ENCODE measurements around the gene SLC25A34.

Gene SLC25A34

GRCh38 chr1:15736038-15736891, at the start of gene SLC25A34:
Gene SLC25A34 (plus strand): TSS chr1:15736258. CDS start chr1:15736486, 228 bp downstream.
- TF ChIP-seq CTCF (IDR thresholded peaks at IDR 0.05; ENCODE audit: insufficient read depth, low read length, missing control alignments): no peak
- POLR2A ChIA-PET: no interaction called here
- CTCF ChIA-PET: interaction anchor here (1.0 to 1.5 kb wide), 3 partner anchors 15 to 142 kb away, joined by 3 to 5 read pairs (median 4); no protein-coding TSS in a partner anchor
- no peak within 1 kb of the TSS for H3K4me3 ChIP-seq (ENCODE audit: low read depth, low read length)
- DNase-seq (ENCODE audit: low read depth, low spot score): no peak

- no peak for TF ChIP-seq CTCF (IDR thresholded peaks at IDR 0.05; ENCODE audit: insufficient read depth, low read length, missing control alignments)
- POLR2A ChIA-PET: no interaction called here
- H3K4me3 ChIP-seq (ENCODE audit: low read depth, low read length): no peak overlapping the region
- CTCF ChIA-PET: no interaction called here
- no peak for DNase-seq (ENCODE audit: low read depth, low spot score)
These were observed 48.6 kb upstream of the SLC25A34 start for GRCh38 chr1:15687446-15687845.

GRCh38 chr1:15690317-15690716, 45.7 kb upstream of the SLC25A34 start:
- POLR2A ChIA-PET: no interaction called here
- no peak for DNase-seq (ENCODE audit: low read depth, low spot score)
- no peak for TF ChIP-seq CTCF (IDR thresholded peaks at IDR 0.05; ENCODE audit: insufficient read depth, low read length, missing control alignments)
- H3K4me3 ChIP-seq (ENCODE audit: low read depth, low read length): no peak overlapping the region
- CTCF ChIA-PET: interaction anchor here (1.0 kb wide), 2 partner anchors 19 to 87 kb away, joined by 3 to 4 read pairs; no protein-coding TSS in a partner anchor

GRCh38 chr1:15691434-15692032, 44.5 kb upstream of the SLC25A34 start:
- ChIA-PET CTCF (interaction anchor here (1.4 kb wide), 1 partner anchor 11 kb away, joined by 3 read pairs; no protein-coding TSS in a partner anchor), POLR2A (no interaction called here)
- DNase-seq (ENCODE audit: low read depth, low spot score): no peak
- TF ChIP-seq CTCF (IDR thresholded peaks at IDR 0.05; ENCODE audit: insufficient read depth, low read length, missing control alignments): no peak
- H3K4me3 ChIP-seq (ENCODE audit: low read depth, low read length): no peak overlapping the region

- POLR2A ChIA-PET: no interaction called here
- TF ChIP-seq CTCF (IDR thresholded peaks at IDR 0.05; ENCODE audit: insufficient read depth, low read length, missing control alignments): no peak
- CTCF ChIA-PET: interaction anchor here (1.4 kb wide), 1 partner anchor 10 kb away, joined by 3 read pairs; no protein-coding TSS in a partner anchor
- no peak overlapping the region for H3K4me3 ChIP-seq (ENCODE audit: low read depth, low read length)
- DNase-seq (ENCODE audit: low read depth, low spot score): no peak
These were observed 43.9 kb upstream of the SLC25A34 start for GRCh38 chr1:15692121-15692682.

- POLR2A ChIA-PET: no interaction called here
- DNase-seq (ENCODE audit: low read depth, low spot score): no peak
- no peak overlapping the region for H3K4me3 ChIP-seq (ENCODE audit: low read depth, low read length)
- CTCF ChIA-PET: interaction anchor here (1.8 kb wide), 1 partner anchor 8 kb away, joined by 5 read pairs; no protein-coding TSS in a partner anchor
- TF ChIP-seq CTCF (IDR thresholded peaks at IDR 0.05; ENCODE audit: insufficient read depth, low read length, missing control alignments): no peak
These were observed 42.7 kb upstream of the SLC25A34 start for GRCh38 chr1:15693371-15693770.
